NT2/D1 (cell line): Measurements from ENCODE around the gene NKG7.

Experiments used
- DNase-seq: peaks from one replicate; pipeline ENCODE4 v3.0.0-alpha.2; 2011; ENCODE audit warnings: low read depth, low spot score
- H3K27me3 ChIP-seq: 2 replicates; pipeline ENCODE4 v1.6.0; 2011; ENCODE audit warnings: mild to moderate bottlenecking; ENCODE audit not compliant: insufficient read length, insufficient read depth
- H3K36me3 ChIP-seq: 2 replicates; pipeline ENCODE4 v1.6.1; 2011; ENCODE audit warnings: mild to moderate bottlenecking, low read length, mixed read lengths; ENCODE audit not compliant: insufficient read depth, insufficient read length
- H3K4me1 ChIP-seq: 2 replicates; pipeline ENCODE4 v1.5.1; 2011; ENCODE audit not compliant: insufficient read depth, insufficient read length
- H3K4me3 ChIP-seq: 2 replicates; pipeline ENCODE4 v1.5.1; 2011; ENCODE audit warnings: low read depth; ENCODE audit not compliant: insufficient read length
- H3K9ac ChIP-seq: 2 replicates; pipeline ENCODE4 v1.6.0; 2011; ENCODE audit warnings: low read depth; ENCODE audit not compliant: insufficient read length
- H3K9me3 ChIP-seq: 2 replicates; pipeline ENCODE4 v1.5.1; 2011; ENCODE audit warnings: mild to moderate bottlenecking, low read length; ENCODE audit not compliant: insufficient read depth
- SUZ12 ChIP-seq: IDR thresholded peaks from 2 replicates; pipeline ENCODE4 v1.6.1; 2011; ENCODE audit not compliant: insufficient read length, insufficient read depth; ENCODE audit errors: extremely low read depth
- YY1 ChIP-seq: IDR thresholded peaks from 2 replicates; pipeline ENCODE4 v1.6.1; 2011; ENCODE audit not compliant: insufficient read length, insufficient read depth
- ZNF274 ChIP-seq: IDR thresholded peaks from 2 replicates; pipeline ENCODE4 v1.6.1; 2011; ENCODE audit warnings: mild to moderate bottlenecking, low read depth, low read length

NKG7 gene

DNA sequence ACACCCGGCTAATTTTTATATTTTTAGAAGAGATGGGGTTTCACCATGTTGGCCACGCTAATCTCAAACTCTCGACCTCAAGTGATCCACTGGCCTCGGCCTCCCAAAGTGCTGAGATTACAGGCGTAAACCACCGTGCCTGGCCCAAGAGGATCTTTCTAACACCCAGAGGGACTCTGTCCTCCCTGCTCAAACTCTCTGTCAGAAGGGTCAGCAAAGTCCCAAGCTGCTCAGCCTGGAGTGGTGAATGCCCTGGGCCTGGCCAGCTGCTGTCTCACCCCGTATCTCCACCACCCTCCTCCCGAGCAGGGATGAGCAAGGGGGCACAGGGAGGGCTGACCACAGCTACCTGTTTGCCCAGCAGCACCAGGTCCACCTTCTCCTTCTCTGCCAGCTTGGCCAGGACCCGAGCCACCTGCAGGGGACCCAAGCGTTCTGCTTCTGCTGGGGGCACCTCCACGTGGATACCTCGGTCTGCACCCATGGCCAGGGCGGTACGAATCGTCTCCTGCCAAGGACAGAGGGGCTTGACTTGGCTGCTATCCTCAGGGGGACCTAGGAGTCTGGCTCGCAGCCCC lies 19.6 kb downstream of the NKG7 start:
- Histone ChIP-seq H3K4me1 (peaks cover 5% of the 10 kb centered on the region), H3K4me3 (no peak overlapping the region), H3K9me3 (no peaks in the 10 kb centered on the region), H3K36me3 (peaks cover 15% of the 10 kb centered on the region), H3K27me3 (no peaks in the 10 kb centered on the region), H3K9ac (no peak overlapping the region)
- no peak for DNase-seq
- TF ChIP-seq SUZ12 (no peak), ZNF274 (no peak), YY1 (no peak)

DNA sequence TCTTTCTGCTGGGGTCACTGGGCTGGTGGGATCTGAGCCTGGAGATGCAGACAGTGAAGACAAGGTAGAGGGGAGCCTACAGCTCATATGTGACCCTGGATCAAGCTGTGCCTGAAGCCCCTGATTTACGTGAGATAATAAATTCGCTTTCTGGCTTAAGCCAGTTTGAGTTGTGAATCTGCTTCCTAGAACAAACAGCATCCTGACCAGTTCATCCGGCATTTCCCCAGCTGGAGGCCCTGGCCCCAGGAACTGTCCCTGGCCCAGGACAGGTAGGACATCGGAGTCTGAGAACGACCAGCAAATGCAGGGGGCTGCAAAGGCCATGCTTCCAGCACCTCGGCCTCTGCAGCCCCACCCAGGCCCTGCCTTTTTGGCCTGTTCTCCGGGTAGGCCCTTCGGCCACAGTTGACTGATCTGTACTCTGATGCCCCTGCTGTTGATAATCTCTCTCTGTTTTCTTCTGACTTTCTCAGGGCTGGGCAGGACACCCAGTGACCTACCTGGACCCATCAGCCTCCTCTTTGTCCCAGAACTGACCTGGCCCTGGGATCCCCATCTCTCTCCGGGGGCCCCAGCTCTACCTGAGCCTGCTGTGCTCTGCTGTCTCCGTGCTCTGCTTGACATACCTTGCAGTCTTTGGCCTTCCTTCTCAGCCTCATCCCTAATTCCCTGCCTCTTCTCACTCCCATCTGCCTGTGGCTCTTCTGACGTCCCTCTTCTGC lies 21.0 kb downstream of the NKG7 start:
- DNase-seq: no peak
- no peak overlapping the region for H3K4me3 ChIP-seq
- no peaks in the 10 kb centered on the region for H3K9me3 ChIP-seq
- no peak overlapping the region for H3K9ac ChIP-seq
- no peaks in the 10 kb centered on the region for H3K27me3 ChIP-seq
- peaks cover 26% of the 10 kb centered on the region for H3K36me3 ChIP-seq
- TF ChIP-seq ZNF274: no peak
- TF ChIP-seq YY1: no peak
- TF ChIP-seq SUZ12: no peak
- peaks cover 5% of the 10 kb centered on the region for H3K4me1 ChIP-seq

DNA sequence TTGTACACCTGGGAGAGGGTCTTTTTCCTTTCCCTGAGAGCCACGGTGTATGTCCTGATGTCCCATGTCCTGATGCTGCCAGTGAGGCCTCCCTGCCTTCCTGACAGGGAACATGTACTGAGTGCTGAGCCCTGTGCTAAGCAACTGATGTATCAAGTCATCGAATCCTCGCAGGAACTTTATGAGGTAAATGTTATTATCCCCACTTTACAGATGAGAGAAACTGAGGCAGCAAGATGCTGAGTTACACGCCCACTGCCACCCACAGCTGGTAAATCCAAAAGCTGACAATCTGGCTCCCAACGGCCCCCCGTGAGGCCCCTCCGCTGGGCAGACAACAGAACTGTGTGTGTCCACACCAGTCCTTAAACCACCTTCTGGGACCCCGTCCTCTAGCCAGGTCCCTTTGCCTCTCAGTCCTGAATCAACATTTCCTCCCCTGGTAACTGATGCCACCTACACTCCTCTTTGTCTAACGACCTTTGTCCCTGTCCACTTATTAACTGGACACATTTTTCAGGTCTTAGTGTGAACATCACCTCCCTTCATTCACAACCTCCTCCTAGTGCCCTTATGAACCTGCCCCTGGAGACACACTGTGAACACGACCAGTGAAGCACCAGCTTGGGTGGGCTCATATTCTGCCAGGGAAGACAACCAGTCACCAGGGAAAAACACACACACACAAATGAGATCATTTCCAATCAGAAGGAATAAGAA lies 25.1 kb downstream of the NKG7 start:
- no peak for DNase-seq
- Histone ChIP-seq H3K4me3 (no peak overlapping the region), H3K36me3 (peaks cover 32% of the 10 kb centered on the region), H3K27me3 (no peaks in the 10 kb centered on the region), H3K4me1 (peaks cover 5% of the 10 kb centered on the region), H3K9ac (no peak overlapping the region), H3K9me3 (no peaks in the 10 kb centered on the region)
- no peak for TF ChIP-seq SUZ12
- TF ChIP-seq ZNF274: no peak
- no peak for TF ChIP-seq YY1

DNA sequence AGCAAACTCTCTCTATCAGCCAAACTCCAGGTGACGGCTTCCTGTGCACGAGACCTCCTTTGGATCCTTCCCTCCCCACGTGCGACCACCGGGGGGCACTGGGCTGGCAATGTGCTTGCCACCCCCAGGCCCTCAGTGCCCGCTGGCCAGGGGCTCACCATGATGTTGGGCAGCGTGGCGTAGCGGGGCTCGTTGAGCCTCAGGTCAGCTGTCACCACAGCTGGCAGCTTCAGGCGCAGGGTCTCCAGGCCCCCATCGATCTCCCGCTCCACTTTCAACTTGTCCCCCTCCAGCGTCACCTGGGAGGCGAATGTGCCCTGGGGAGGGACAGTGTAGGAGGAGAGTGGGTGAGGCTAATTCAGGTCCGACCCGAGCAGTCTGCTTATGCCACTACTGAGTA lies 25.7 kb downstream of the NKG7 start:
- peaks cover 29% of the 10 kb centered on the region for H3K36me3 ChIP-seq
- no peak for DNase-seq
- no peak overlapping the region for H3K4me3 ChIP-seq
- no peak for TF ChIP-seq SUZ12
- no peak for TF ChIP-seq ZNF274
- TF ChIP-seq YY1: no peak
- no peak overlapping the region for H3K9ac ChIP-seq
- peaks cover 8% of the 10 kb centered on the region for H3K4me1 ChIP-seq
- no peaks in the 10 kb centered on the region for H3K27me3 ChIP-seq
- H3K9me3 ChIP-seq: no peaks in the 10 kb centered on the region

DNA sequence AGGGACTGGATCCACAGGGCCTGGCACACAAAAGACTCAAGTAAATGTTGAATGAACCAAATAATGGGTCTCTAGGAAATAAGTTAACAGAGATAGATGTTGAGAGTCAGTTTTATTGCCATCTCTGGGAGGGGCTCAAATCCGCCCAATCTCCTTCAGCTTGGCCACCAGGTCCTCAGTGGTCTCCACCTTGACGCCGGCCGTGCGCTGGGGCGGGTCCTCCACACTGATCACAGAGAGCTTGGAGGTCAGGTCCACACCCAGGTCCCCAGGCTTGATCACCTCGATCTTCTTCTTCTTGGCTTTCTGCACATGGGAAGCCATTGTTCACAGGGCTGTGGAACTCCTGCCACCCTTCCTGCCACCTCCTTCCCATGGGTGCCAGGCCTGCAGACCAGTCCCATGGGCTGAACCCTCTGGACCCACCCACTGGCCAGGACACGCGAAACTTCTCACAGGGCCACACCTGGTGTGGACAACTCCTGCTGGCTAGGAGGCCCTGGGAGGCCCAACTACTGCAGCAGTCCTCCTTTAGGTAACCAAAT lies 27.3 kb downstream of the NKG7 start:
- no peak overlapping the region for H3K9ac ChIP-seq
- H3K36me3 ChIP-seq: peaks cover 20% of the 10 kb centered on the region
- no peak for DNase-seq
- peaks cover 10% of the 10 kb centered on the region for H3K4me1 ChIP-seq
- peaks cover 5% of the 10 kb centered on the region for H3K27me3 ChIP-seq
- H3K9me3 ChIP-seq: no peaks in the 10 kb centered on the region
- no peak for TF ChIP-seq YY1
- TF ChIP-seq ZNF274: no peak
- TF ChIP-seq SUZ12: no peak
- H3K4me3 ChIP-seq: no peak overlapping the region

DNA sequence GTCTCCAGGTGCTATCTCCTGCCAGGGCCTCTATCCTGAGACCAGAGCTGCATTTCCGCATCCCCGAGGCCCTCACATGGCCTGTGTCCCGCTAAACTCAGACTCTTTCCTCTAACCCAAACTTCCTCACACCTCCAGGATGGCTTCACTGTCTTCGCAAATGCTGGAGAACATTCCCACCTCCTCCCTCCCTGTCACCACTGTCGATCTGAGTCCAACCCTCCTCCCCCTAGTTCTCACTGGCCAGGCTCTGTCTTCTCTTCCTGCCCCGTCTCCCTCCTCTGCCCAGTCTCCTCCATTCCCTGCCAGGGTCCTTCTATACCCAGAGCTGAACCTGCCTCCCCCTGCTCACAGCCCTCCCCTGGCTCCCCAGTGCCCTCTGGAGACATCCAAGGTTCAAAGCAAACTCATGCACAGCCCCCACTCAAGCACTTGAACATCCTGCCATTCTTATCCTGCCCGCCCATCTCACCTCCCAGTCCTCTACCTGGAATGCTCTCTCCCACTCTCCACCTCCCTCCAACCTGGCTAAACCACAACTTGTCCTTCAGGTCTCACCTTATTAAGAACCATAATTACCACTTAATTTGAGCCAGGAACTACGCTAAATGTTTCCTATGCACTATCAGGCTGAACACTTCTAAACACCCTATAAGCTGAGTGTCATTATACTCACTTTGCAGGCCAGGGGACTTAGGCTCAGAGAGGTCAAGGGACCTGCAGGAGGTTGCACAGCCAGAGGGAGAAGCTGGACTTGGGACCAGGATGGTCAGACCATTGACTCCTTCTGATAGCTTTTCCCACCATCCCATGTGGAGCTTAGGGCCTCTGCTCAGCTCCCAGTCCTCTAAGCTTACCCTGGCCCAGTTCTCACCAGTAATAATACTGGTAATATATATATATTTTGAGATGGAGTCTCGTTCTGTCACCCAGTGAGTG lies 29.6 kb downstream of the NKG7 start:
- peaks cover 20% of the 10 kb centered on the region for H3K36me3 ChIP-seq
- no peak for DNase-seq
- no peak for TF ChIP-seq YY1
- TF ChIP-seq ZNF274: no peak
- no peak for TF ChIP-seq SUZ12

More for the DNA sequence above, 29.6 kb downstream of the NKG7 start:
- Histone ChIP-seq H3K4me3 (no peak overlapping the region), H3K9ac (no peak overlapping the region), H3K27me3 (peaks cover 5% of the 10 kb centered on the region), H3K4me1 (peaks cover 10% of the 10 kb centered on the region), H3K9me3 (no peaks in the 10 kb centered on the region)
